DMS53 treated with DMSO at 0.1 percent for 48 hours (cell line): ENCODE data around the gene AGMAT.

ENCODE experiments used
- DNase-seq: peaks from one replicate; lab custom pipeline; 2025; ENCODE audit not compliant: unreplicated experiment; lab: John Stamatoyannopoulos, UW

The AGMAT gene

GRCh38 chr1:15525050-15526020 lies 59.5 kb downstream of the AGMAT start:
- DNase-seq = peak; percentile 43

GRCh38 chr1:15524283-15525049 lies 60.4 kb downstream of the AGMAT start:
- DNase-seq = peak; percentile 93

GRCh38 chr1:15524021-15524282 lies 60.9 kb downstream of the AGMAT start, which contains the start of gene CASP9:
Gene CASP9 (minus strand): TSS chr1:15524215. CDS start chr1:15524200, 15 bp downstream.
- DNase-seq = no peak

GRCh38 chr1:15523104-15524020 lies 61.5 kb downstream of the AGMAT start:
- peak; percentile 42 for DNase-seq

GRCh38 chr1:15522551-15522950 lies 62.3 kb downstream of the AGMAT start:
- no peak for DNase-seq
